Measurements from ENCODE around the gene ZNF500.

DNA sequence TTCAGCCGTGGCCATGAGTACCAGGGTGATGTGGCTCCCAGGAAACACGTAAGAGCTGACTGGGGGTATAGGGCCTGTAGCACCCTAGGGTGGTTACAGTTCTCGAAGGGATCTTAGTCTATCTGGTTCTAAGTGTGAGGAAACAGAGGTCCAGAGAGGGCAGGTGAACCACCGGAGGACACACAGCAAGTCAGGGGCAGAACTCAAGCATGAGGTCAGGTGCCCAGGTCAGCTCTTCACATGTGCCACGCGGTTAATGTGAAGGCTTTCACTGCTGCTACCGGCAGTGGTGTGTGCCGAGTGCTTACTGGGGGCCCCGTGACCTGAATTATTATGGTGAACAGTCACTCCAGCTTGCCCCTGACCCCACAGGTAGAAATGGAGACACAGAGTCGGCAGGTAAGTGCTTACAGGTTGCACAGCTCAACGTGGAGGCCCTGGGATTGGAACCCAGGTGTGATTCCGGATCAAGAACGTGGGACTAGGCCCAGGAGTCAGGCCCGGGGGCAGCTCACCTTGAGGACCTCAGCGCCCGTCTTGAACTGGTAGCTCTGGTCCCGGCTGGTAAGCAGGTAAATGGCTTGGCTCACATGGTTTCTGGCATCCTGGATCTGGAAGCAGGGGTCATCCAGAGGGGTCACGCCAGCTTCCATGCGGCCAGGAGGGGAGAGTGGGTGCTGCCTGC, 32.4 kb upstream of the ZNF500 start:
- TF ChIP-seq POLR2A (IDR thresholded peaks at IDR 0.05): no peak
- TF ChIP-seq, protein P1, sequence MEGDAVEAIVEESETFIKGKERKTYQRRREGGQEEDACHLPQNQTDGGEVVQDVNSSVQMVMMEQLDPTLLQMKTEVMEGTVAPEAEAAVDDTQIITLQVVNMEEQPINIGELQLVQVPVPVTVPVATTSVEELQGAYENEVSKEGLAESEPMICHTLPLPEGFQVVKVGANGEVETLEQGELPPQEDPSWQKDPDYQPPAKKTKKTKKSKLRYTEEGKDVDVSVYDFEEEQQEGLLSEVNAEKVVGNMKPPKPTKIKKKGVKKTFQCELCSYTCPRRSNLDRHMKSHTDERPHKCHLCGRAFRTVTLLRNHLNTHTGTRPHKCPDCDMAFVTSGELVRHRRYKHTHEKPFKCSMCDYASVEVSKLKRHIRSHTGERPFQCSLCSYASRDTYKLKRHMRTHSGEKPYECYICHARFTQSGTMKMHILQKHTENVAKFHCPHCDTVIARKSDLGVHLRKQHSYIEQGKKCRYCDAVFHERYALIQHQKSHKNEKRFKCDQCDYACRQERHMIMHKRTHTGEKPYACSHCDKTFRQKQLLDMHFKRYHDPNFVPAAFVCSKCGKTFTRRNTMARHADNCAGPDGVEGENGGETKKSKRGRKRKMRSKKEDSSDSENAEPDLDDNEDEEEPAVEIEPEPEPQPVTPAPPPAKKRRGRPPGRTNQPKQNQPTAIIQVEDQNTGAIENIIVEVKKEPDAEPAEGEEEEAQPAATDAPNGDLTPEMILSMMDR (IDR thresholded peaks at IDR 0.05): no peak
